Body of pancreas (tissue), 4 donors: ENCODE results near the gene ATF7. TPM values are rescaled to one million over a fixed set of nuclear protein-coding genes. Genes with fewer than 3 reads are reported as not detected.

Experiments
- ATAC-seq: fragments of 150-250 bp; one replicate; pipeline ENCODE4 v1.9.1; 2016
- DNase-seq, 4 donors: peaks; one replicate each; pipeline ENCODE4 v3.0.0-alpha.2; 2019
- H3K27ac ChIP-seq, 4 donors: fragments of 200-600 bp; sonication (generic); 1 replicate in 3 of 4; 2 replicates in 1 of 4; pipeline versions ENCODE4 v1.5.1 to v1.6.1; 2016 to 2019; ENCODE audit warnings: mild to moderate bottlenecking in 1 of 4, mixed read lengths in 1 of 4, moderate library complexity in 1 of 4
- H3K27me3 ChIP-seq, 2 donors: fragments of 200-600 bp; sonication (generic); one replicate each; pipeline ENCODE4 v1.6.0; 2016; ENCODE audit warnings: mild to moderate bottlenecking in 1 of 2
- H3K36me3 ChIP-seq, 2 donors: fragments of 200-600 bp; sonication (generic); replicated peaks in 1 of 2; 2 replicates each; pipeline ENCODE4 v1.5.1; 2016; ENCODE audit warnings: low read depth in 2 of 2; ENCODE audit not compliant: insufficient read depth in 1 of 2
- H3K4me1 ChIP-seq: fragments of 200-600 bp; sonication (generic); one replicate; pipeline ENCODE4 v1.6.0; 2016
- H3K4me3 ChIP-seq, 2 donors: fragments of 200-600 bp; sonication (generic); 1 replicate in 1 of 2; 2 replicates in 1 of 2; pipeline ENCODE4 v1.5.1; 2016 to 2019
- H3K9me3 ChIP-seq, 3 donors: fragments of 200-600 bp; sonication (generic); 1 replicate in 2 of 3; 2 replicates in 1 of 3; pipeline ENCODE4 v1.5.1; 2016
- POLR2A ChIP-seq, 3 donors: fragments of 450-650 bp; IDR thresholded peaks; one replicate each; pipeline ENCODE4 v1.6.1; 2016; ENCODE audit warnings: antibody characterized with exemption in 3 of 3, mild to moderate bottlenecking in 2 of 3
- WGBS, 2 donors: methylation state at CpG; one replicate each; pipeline ENCODE4 v1.1.5; 2017; 5-methylcytosine and 5-hydroxymethylcytosine counted together
- intact Hi-C: fragments of 100-400 bp; cut with DNase I; formaldehyde crosslinking; loops from one replicate; pipeline ENCODE4 v1.15.1; 2023
- total RNA-seq, 2 donors: library from RNA; depleted of rRNA; stranded (reverse); fragments of >200 nt; gene quantifications; one replicate each; pipeline ENCODE4 v1.1.0, GENCODE V29; 2016
- TF ChIP-seq, protein P1 (sequence below), 7 experiments: fragments of 450-650 bp in 4 of 7; fragments of 200-600 bp in 3 of 7; sonication (generic) in 3 of 7; IDR thresholded peaks; one replicate each; pipeline ENCODE4 v1.5.1; 2016 to 2019; ENCODE audit warnings: antibody characterized with exemption in 7 of 7

The ATF7 gene
- total RNA-seq, 2 donors from 2014 or later = 12.9 to 21.3 TPM

DNA sequence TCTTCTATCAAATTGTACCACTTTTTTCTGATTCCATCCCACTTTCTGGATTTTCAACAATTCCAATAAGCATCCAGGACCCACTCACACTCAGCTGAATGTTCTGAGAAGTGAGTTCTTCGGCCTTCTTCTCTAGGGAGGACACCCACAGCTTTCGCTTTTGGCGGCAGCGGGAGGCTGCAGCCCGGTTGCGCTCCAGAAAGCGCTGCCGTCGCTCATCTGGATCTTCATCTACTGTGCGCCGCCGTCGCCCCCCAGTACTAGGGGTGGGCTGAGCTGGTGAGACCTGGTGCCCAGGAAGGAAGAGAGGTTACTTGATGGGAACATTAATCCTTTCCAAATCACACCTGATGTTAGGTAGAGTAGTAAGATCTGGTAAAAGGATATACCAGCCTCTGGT, 101.7 kb downstream of the ATF7 start:
- H3K36me3 ChIP-seq = peaks cover 0 to 43% of the 10 kb centered on the region in 2 donors
- H3K4me3 ChIP-seq = no peak overlapping the region
- no peaks in the 10 kb centered on the region for H3K9me3 ChIP-seq
- no peaks in the 10 kb centered on the region for H3K4me1 ChIP-seq
- no peak overlapping the region for H3K27ac ChIP-seq
- WGBS, 2 donors = 89 to 97% methylated on average over 5 to 13 of the region's 13 CpGs
- no peak for DNase-seq
- intact Hi-C loops = no loop called here
- H3K27me3 ChIP-seq = no peaks in the 10 kb centered on the region
- ATAC-seq = no peak
- TF ChIP-seq, protein P1, sequence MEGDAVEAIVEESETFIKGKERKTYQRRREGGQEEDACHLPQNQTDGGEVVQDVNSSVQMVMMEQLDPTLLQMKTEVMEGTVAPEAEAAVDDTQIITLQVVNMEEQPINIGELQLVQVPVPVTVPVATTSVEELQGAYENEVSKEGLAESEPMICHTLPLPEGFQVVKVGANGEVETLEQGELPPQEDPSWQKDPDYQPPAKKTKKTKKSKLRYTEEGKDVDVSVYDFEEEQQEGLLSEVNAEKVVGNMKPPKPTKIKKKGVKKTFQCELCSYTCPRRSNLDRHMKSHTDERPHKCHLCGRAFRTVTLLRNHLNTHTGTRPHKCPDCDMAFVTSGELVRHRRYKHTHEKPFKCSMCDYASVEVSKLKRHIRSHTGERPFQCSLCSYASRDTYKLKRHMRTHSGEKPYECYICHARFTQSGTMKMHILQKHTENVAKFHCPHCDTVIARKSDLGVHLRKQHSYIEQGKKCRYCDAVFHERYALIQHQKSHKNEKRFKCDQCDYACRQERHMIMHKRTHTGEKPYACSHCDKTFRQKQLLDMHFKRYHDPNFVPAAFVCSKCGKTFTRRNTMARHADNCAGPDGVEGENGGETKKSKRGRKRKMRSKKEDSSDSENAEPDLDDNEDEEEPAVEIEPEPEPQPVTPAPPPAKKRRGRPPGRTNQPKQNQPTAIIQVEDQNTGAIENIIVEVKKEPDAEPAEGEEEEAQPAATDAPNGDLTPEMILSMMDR (IDR thresholded peaks at IDR 0.05) = no peak
- TF ChIP-seq POLR2A (IDR thresholded peaks at IDR 0.05) = no peak

DNA sequence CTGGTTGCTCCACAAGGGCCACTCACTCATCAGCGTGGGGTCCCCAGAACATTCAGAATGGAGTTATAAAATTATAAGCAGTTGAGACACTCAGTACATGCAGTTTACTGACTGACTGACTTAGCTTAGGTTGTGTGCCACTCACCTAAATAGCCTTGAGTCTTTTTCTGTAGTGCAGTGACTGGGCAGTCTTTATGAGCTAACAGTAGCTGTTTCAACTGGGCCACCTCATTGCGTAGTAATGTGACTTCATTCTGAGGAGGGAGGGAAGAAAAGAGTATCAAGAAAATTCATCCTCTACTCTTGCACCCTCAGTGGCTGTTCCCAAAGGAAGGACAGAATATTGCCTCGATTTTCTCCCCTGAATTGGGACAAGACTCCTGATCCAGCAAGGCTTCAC, 103.1 kb downstream of the ATF7 start:
- H3K27me3 ChIP-seq = no peaks in the 10 kb centered on the region
- peaks cover 0 to 46% of the 10 kb centered on the region in 2 donors for H3K36me3 ChIP-seq
- no peaks in the 10 kb centered on the region for H3K9me3 ChIP-seq
- H3K27ac ChIP-seq = no peak overlapping the region
- 86 to 93% methylated on average over 3 of the region's 3 CpGs for WGBS, 2 donors
- H3K4me3 ChIP-seq = no peak overlapping the region
- intact Hi-C loops = no loop called here
- H3K4me1 ChIP-seq = no peaks in the 10 kb centered on the region
- TF ChIP-seq, protein P1 (IDR thresholded peaks at IDR 0.05) = no peak
- TF ChIP-seq POLR2A (IDR thresholded peaks at IDR 0.05) = no peak
- no peak for ATAC-seq
- no peak for DNase-seq

DNA sequence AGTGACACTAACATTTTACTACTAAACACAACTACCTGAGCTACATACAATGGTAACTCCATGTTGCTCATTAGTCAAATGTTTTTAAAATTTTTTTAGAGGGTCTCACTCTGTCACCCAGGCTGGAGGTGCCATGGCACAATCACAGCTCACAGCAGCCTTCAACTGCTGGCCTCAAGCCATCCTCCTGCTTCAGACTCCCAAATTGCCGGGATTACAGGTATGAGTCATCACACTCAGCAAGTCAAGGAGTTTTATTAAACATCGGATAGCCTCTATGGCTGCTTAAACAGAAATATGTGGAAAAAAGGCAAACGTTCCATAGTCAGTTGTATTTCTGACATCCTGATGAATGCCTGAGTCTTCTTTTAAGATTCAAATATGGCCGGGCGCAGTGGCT, 107.8 kb downstream of the ATF7 start:
- no peak for DNase-seq
- 76 to 77% methylated on average over 5 of the region's 5 CpGs for WGBS, 2 donors
- no peaks in the 10 kb centered on the region for H3K9me3 ChIP-seq
- ATAC-seq = no peak
- no peak overlapping the region for H3K4me3 ChIP-seq
- intact Hi-C loops = no loop called here
- H3K27me3 ChIP-seq = no peaks in the 10 kb centered on the region
- no peaks in the 10 kb centered on the region for H3K4me1 ChIP-seq
- H3K27ac ChIP-seq = no peak overlapping the region
- TF ChIP-seq, protein P1 (IDR thresholded peaks at IDR 0.05) = no peak
- no peak for TF ChIP-seq POLR2A (IDR thresholded peaks at IDR 0.05)
- H3K36me3 ChIP-seq = peaks cover 10 to 57% of the 10 kb centered on the region in 2 donors

DNA sequence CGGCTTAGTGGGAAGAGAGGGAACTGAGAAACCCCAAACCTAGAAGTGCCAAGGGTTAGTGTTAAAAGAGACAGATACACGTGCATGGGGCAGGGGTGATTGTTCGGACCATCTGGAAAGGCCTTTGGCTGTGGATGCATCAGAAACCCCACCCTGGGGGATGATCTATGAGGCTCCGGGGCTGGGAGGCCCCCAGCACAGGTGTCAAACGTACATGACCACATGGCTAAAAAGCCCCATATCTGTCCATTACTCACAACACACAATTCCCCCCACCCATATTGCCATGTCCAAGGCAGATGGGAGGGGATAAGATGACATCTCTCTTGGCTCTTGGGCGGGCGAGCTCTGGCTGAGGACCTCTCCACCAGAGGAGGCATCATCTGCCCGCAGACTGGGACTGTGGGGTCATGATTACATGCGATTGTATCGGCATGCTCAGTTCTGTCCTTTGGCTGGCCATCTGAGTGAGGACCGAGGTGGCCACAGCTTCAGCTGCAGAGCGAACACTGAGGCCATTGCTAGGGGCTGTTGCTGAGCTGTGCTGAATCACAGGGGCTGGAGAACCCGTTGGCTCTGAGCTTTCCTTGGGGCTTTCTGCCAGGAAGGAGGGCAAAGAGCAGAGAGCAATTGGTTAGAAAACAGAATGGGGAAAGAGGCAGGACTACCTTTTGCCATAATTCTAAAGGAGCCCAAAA, 109.3 kb downstream of the ATF7 start:
- DNase-seq (no peak), ATAC-seq (no peak)
- TF ChIP-seq, protein P1 (IDR thresholded peaks at IDR 0.05) = no peak
- TF ChIP-seq POLR2A (IDR thresholded peaks at IDR 0.05) = no peak
- WGBS, 2 donors = 79 to 85% methylated on average over 10 to 13 of the region's 13 CpGs
- H3K9me3 ChIP-seq = no peaks in the 10 kb centered on the region
- H3K4me1 ChIP-seq = no peaks in the 10 kb centered on the region
- H3K27ac ChIP-seq = no peak overlapping the region
- H3K27me3 ChIP-seq = no peaks in the 10 kb centered on the region
- H3K4me3 ChIP-seq = no peak overlapping the region
- peaks cover 10 to 45% of the 10 kb centered on the region in 2 donors for H3K36me3 ChIP-seq
- intact Hi-C loops = no loop called here

DNA sequence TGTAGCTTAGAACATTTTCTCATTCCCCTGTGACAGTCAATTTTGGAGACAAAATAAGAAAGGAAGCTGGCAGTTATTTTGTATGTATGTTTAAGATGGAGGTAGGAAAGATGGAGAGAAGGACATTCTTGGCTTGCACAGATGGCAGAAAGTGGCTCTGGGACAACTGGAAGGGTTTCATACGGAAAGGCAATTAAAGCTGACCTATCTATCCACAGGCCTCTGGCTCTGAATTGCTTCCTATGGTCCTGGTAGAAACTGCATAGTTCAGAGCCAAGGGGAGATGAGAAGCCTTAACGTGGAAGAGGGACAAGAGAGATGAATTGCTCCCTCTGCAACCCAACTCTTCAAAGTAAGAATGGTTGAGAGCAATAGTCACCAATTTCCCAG, 110.9 kb downstream of the ATF7 start:
- intact Hi-C loops = no loop called here
- Histone ChIP-seq H3K27ac (no peak overlapping the region), H3K4me1 (no peaks in the 10 kb centered on the region), H3K9me3 (no peaks in the 10 kb centered on the region), H3K27me3 (no peaks in the 10 kb centered on the region), H3K4me3 (no peak overlapping the region), H3K36me3 (peaks cover 10 to 35% of the 10 kb centered on the region in 2 donors)
- DNase-seq (no peak), ATAC-seq (no peak)
- TF ChIP-seq, protein P1 (IDR thresholded peaks at IDR 0.05) = no peak
- no peak for TF ChIP-seq POLR2A (IDR thresholded peaks at IDR 0.05)
- WGBS, 2 donors = 78 to 80% methylated on average over 2 of the region's 2 CpGs
